Measurements from ENCODE around the gene TREML4.
"Not testable (repeated sequence)": the region's sequence is repeated elsewhere in the genome, so short reads cannot be mapped to it uniquely, and the experiment has no call there.

The TREML4 gene

DNA sequence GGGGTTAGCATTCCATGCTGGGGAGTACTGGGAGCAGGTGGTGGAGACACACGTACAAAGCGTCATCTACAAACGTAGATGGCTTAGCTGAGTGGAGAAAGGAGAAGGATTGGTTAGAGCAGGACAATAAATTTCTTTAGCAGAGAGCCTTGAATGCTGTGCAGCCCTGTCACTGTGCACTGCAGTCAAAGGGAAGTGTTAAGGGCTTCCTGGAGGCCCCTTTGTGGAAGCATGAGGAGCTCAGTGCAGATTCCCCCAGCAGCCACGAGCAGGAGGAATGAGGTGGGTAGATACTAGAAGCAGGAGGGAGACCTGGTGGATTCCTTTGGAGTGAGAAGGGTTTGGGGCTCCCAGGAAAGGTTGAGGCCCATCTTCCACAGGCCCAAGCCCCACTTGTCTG lies 6.1 kb upstream of the TREML4 start:
- TF ChIP-seq GATA1 (IDR thresholded peaks at IDR 0.05; ENCODE audit: low read depth, low read length) (no peak), POLR2A (IDR thresholded peaks at IDR 0.05; ENCODE audit: low read length) (no peak)
- no peak for DNase-seq

- TF ChIP-seq GATA1 (IDR thresholded peaks at IDR 0.05; ENCODE audit: low read depth, low read length) (no peak), POLR2A (IDR thresholded peaks at IDR 0.05; ENCODE audit: low read length) (no peak)
- no peak for DNase-seq
Observed at GRCh38 chr6:41222513-41222912, 5.6 kb upstream of the TREML4 start.

GRCh38 chr6:41224800-41225199 lies 3.3 kb upstream of the TREML4 start:
- TF ChIP-seq POLR2A (IDR thresholded peaks at IDR 0.05; ENCODE audit: low read length), result no peak
- no peak for TF ChIP-seq GATA1 (IDR thresholded peaks at IDR 0.05; ENCODE audit: low read depth, low read length)

GRCh38 chr6:41226752-41227151 lies 1.4 kb upstream of the TREML4 start:
- TF ChIP-seq GATA1 (IDR thresholded peaks at IDR 0.05; ENCODE audit: low read depth, low read length) (no peak), POLR2A (IDR thresholded peaks at IDR 0.05; ENCODE audit: low read length) (no peak)
- DNase-seq, result no peak

More at GRCh38 chr6:41224800-41225199, 3.3 kb upstream of the TREML4 start:
- no peak for DNase-seq

- DNase-seq, result peak; percentile 88 to 93
- TF ChIP-seq GATA1 (IDR thresholded peaks at IDR 0.05; ENCODE audit: low read depth, low read length) (no peak), POLR2A (IDR thresholded peaks at IDR 0.05; ENCODE audit: low read length) (no peak)
Observed at GRCh38 chr6:41228616-41229015, 467 bp downstream of the TREML4 start.

- peak in 1 of 2 experiments; percentile 42 for DNase-seq
- TF ChIP-seq POLR2A (IDR thresholded peaks at IDR 0.05; ENCODE audit: low read length), result no peak
- no peak for TF ChIP-seq GATA1 (IDR thresholded peaks at IDR 0.05; ENCODE audit: low read depth, low read length)
Observed at GRCh38 chr6:41229721-41230120, 1.6 kb downstream of the TREML4 start.

GRCh38 chr6:41231246-41231645 lies 3.1 kb downstream of the TREML4 start:
- DNase-seq, result no peak
- TF ChIP-seq GATA1 (IDR thresholded peaks at IDR 0.05; ENCODE audit: low read depth, low read length), result no peak
- TF ChIP-seq POLR2A (IDR thresholded peaks at IDR 0.05; ENCODE audit: low read length), result no peak

GRCh38 chr6:41232667-41233066 lies 4.5 kb downstream of the TREML4 start:
- TF ChIP-seq GATA1 (IDR thresholded peaks at IDR 0.05; ENCODE audit: low read depth, low read length) (no peak), POLR2A (IDR thresholded peaks at IDR 0.05; ENCODE audit: low read length) (no peak)

DNA sequence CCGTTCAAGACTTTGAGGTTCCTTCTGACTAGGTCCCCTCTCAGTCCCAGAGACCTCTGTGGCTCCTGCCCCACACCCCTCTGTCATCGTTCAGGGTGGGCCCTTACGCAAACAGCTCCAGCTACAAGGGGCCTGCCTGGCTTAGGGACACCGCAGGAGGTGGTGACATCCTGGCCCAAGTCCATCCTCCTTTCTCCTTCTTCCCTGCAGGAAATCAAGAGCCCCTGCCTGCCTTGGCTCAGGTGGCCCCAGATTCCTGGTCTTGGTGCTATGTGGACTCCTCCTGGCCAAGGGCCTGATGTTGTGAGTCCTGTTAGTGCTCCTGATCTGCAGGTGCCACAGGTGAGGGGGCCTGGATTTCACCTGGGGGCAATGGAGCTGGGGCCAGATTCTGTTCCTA lies 8.1 kb downstream of the TREML4 start:
- TF ChIP-seq GATA1 (IDR thresholded peaks at IDR 0.05; ENCODE audit: low read depth, low read length), result no peak
- TF ChIP-seq POLR2A (IDR thresholded peaks at IDR 0.05; ENCODE audit: low read length), result no peak
- no peak for DNase-seq

More at GRCh38 chr6:41232667-41233066, 4.5 kb downstream of the TREML4 start:
- no peak for DNase-seq

DNA sequence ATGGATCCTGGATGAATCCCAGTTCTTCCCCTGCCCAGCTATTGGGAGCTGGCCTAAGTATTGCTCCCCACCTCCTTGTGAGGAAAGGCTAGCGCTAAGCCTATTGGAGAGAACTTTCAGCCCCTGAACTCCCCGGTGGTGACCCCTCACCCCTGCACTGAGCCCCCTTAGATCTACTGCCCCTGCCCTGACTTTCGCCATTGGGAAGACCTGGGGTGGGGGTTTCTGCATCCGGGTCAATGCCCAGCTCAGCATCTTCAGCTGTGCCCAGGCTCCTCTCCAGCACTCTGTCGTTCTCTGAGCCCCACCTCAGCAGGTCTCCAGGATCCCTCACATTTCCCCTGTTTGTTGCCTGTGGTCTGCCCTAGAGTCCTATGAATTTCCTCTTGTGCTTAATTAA lies 9.0 kb downstream of the TREML4 start:
- DNase-seq, result no peak
- TF ChIP-seq GATA1 (IDR thresholded peaks at IDR 0.05; ENCODE audit: low read depth, low read length) (no peak), POLR2A (IDR thresholded peaks at IDR 0.05; ENCODE audit: low read length) (no peak)

- no peak for DNase-seq
- TF ChIP-seq GATA1 (IDR thresholded peaks at IDR 0.05; ENCODE audit: low read depth, low read length) (no peak), POLR2A (IDR thresholded peaks at IDR 0.05; ENCODE audit: low read length) (no peak)
Observed at GRCh38 chr6:41239467-41240159, 11.5 kb downstream of the TREML4 start.

- DNase-seq, result not testable (repeated sequence)
Observed at GRCh38 chr6:41246529-41246928, 18.4 kb downstream of the TREML4 start.

GRCh38 chr6:41247288-41247865 lies 19.2 kb downstream of the TREML4 start:
- DNase-seq, result no peak
- TF ChIP-seq POLR2A (IDR thresholded peaks at IDR 0.05; ENCODE audit: low read length), result no peak
- TF ChIP-seq GATA1 (IDR thresholded peaks at IDR 0.05; ENCODE audit: low read depth, low read length), result no peak

DNA sequence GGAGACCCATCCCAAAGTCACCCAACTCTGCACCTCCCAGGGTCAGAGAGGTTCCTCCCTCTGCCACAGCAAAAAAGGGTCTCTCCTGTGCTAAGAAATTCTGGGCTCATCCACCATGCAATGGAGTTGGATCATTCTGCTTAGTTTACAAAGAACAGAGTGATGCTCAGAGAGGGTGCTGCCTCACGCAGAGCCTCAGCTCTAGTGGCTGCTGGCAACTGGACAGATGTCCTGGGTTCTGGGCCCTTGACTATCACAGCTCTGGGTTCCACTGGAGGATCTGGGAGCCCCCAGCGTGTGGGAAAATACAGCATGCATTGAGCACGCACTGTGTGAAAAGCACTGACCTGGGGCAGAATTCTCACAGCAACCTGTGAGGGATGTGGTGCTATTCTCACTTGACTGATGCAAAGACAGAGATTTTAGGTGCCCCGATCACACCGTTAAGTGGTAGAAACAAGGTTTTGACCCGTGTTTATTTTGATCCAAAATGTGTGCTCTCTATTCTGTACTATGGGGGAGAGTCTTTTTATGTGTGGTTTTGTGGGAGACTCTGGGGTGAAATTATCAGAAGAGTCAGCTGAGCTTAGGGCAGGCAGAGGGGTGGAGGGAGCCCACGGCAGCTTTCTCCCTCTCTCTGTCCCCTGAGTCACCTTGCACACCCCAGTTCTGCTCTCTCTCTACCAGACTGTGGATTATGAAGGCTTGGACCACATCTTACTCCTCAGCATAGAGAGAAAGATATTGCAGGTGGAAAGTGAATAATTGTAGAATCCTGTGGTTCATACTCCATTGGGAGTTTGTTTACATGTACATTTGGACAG lies 19.9 kb downstream of the TREML4 start:
- no peak for DNase-seq
- TF ChIP-seq GATA1 (IDR thresholded peaks at IDR 0.05; ENCODE audit: low read depth, low read length), result no peak
- no peak for TF ChIP-seq POLR2A (IDR thresholded peaks at IDR 0.05; ENCODE audit: low read length)
